KMS-11 (cell line): ENCODE measurements around the gene TRMT61B.

Source experiments
- H2AFZ ChIP-seq: fragments of 200-600 bp; sonication (generic); 2 replicates; pipeline ENCODE4 v1.6.1; 2016; ENCODE audit warnings: antibody characterized with exemption, mixed run types, low read depth
- H3K27ac ChIP-seq: fragments of 200-600 bp; sonication (generic); 2 replicates; pipeline ENCODE4 v1.6.1; 2016; ENCODE audit warnings: mild to moderate bottlenecking, mixed run types
- H3K27me3 ChIP-seq: fragments of 200-600 bp; sonication (generic); 2 replicates; pipeline ENCODE4 v1.6.1; 2017; ENCODE audit warnings: mild to moderate bottlenecking, low read depth, mixed run types, moderate library complexity; ENCODE audit not compliant: insufficient read depth
- H3K36me3 ChIP-seq: fragments of 200-600 bp; sonication (generic); 2 replicates; pipeline ENCODE4 v1.6.1; 2017; ENCODE audit warnings: mild to moderate bottlenecking, mixed run types; ENCODE audit not compliant: insufficient read depth
- H3K4me1 ChIP-seq: fragments of 200-600 bp; sonication (generic); 2 replicates; pipeline ENCODE4 v1.6.1; 2016; ENCODE audit warnings: mild to moderate bottlenecking, low read depth, mixed run types; ENCODE audit not compliant: poor library complexity, severe bottlenecking
- H3K4me2 ChIP-seq: fragments of 200-600 bp; sonication (generic); 2 replicates; pipeline ENCODE4 v1.7.0; 2016; ENCODE audit warnings: mild to moderate bottlenecking, mixed run types
- H3K4me3 ChIP-seq: fragments of 200-600 bp; sonication (generic); IDR thresholded peaks from 2 replicates; pipeline ENCODE4 v1.6.1; 2017; ENCODE audit warnings: low read depth, low read length, mixed read lengths; ENCODE audit not compliant: insufficient read depth
- H3K79me2 ChIP-seq: fragments of 200-600 bp; sonication (generic); 2 replicates; pipeline ENCODE4 v1.6.1; 2016; ENCODE audit warnings: low read depth, mixed run types; ENCODE audit not compliant: insufficient read depth
- H3K9ac ChIP-seq: fragments of 200-600 bp; sonication (generic); 2 replicates; pipeline ENCODE4 v1.6.1; 2016; ENCODE audit warnings: mild to moderate bottlenecking, mixed run types
- H4K20me1 ChIP-seq: fragments of 200-600 bp; sonication (generic); 2 replicates; pipeline ENCODE4 v1.6.1; 2016; ENCODE audit warnings: mild to moderate bottlenecking, mixed run types; ENCODE audit not compliant: insufficient read depth
- TF ChIP-seq, protein P1 (sequence below): fragments of 200-600 bp; sonication (generic); conservative IDR thresholded peaks from 2 replicates; pipeline ENCODE4 v1.6.1; 2017; ENCODE audit warnings: low read depth, mild to moderate bottlenecking, antibody characterized with exemption, low read length, moderate library complexity, mixed read lengths

The TRMT61B gene

DNA sequence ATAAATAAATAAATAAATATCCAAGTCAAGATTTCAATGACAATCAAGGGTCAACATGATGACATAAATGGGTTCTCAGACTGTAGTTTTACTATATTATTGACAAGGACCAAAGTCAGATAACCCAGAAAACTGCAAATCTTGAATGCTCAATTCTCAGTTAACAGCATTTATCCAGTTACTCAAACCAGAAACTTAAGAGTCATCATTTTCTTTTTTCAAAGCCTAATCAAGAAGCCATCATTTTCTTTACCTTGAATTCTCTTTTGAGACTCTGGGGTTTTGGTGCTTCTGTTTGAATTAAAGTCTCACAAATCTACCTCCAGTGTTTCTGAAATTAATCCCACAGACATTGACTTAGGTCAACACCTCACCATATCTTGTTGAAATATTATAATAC, 14.1 kb downstream of the TRMT61B start:
- no peaks in the 10 kb centered on the region for H3K27me3 ChIP-seq
- H3K79me2 ChIP-seq, result no peaks in the 10 kb centered on the region
- H3K4me2 ChIP-seq, result 0 out of 2 replicates have a peak overlapping the region, but pooled peaks have one; percentile 6
- no peak overlapping the region for H3K9ac ChIP-seq
- H3K4me1 ChIP-seq, result peaks cover 15% of the 10 kb centered on the region
- H3K27ac ChIP-seq, result peak overlapping the region; percentile 23; the same call in 1 of the 2 replicates
- TF ChIP-seq, protein P1, sequence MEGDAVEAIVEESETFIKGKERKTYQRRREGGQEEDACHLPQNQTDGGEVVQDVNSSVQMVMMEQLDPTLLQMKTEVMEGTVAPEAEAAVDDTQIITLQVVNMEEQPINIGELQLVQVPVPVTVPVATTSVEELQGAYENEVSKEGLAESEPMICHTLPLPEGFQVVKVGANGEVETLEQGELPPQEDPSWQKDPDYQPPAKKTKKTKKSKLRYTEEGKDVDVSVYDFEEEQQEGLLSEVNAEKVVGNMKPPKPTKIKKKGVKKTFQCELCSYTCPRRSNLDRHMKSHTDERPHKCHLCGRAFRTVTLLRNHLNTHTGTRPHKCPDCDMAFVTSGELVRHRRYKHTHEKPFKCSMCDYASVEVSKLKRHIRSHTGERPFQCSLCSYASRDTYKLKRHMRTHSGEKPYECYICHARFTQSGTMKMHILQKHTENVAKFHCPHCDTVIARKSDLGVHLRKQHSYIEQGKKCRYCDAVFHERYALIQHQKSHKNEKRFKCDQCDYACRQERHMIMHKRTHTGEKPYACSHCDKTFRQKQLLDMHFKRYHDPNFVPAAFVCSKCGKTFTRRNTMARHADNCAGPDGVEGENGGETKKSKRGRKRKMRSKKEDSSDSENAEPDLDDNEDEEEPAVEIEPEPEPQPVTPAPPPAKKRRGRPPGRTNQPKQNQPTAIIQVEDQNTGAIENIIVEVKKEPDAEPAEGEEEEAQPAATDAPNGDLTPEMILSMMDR, result no peak
- no peaks in the 10 kb centered on the region for H4K20me1 ChIP-seq
- no peak overlapping the region for H2AFZ ChIP-seq
- no peak overlapping the region for H3K4me3 ChIP-seq
- H3K36me3 ChIP-seq, result 0 out of 2 replicates have a peak, but pooled peaks cover under 1% of the 10 kb centered on the region

DNA sequence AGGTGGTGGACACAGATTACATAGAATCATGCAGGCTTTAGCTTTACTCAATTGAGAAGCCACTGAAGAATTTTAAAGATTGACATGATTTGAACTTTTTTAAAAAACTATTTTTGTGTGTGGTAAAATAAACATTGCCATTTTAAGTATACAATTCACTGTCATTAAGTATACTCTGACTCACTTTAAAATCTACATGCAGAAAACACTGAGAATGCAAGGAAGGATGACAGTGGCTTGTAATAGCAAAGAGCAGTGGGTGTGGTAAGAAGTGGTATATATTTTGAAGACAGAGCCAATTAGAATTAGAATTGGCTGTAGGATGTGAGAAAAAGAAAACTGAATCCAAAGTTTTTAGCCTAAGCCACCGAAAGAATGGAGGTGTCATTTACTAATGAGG, 14.9 kb downstream of the TRMT61B start:
- no peaks in the 10 kb centered on the region for H3K27me3 ChIP-seq
- H3K27ac ChIP-seq, result no peak overlapping the region
- peaks cover 15% of the 10 kb centered on the region for H3K4me1 ChIP-seq
- H3K4me2 ChIP-seq, result no peak overlapping the region
- H2AFZ ChIP-seq, result no peak overlapping the region
- H3K4me3 ChIP-seq, result no peak overlapping the region
- H3K9ac ChIP-seq, result no peak overlapping the region
- no peaks in the 10 kb centered on the region for H3K79me2 ChIP-seq
- H3K36me3 ChIP-seq, result no peaks in the 10 kb centered on the region
- TF ChIP-seq, protein P1, result no peak
- no peaks in the 10 kb centered on the region for H4K20me1 ChIP-seq

DNA sequence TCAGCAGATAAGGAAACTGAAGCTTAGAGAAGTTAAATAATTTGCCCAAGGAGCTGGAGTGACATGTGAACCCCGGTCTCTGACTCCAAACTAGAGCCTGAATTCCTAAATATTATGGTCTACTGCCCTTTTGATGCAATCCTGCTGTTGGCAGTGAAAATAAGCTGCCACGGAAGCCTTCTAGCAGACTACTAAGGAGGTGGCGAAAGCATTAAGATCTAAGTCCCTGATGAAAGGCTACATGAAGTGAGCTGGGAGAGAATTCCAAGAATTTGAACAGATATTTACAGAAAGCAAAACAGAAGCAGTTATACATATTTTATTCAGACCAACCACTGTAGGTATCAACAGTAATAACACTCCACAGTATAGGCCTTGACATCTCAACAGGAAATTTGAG, 28.1 kb downstream of the TRMT61B start:
- Histone ChIP-seq H3K9ac (no peak overlapping the region), H4K20me1 (no peaks in the 10 kb centered on the region), H2AFZ (no peak overlapping the region), H3K79me2 (no peaks in the 10 kb centered on the region), H3K27ac (no peak overlapping the region), H3K4me2 (no peak overlapping the region), H3K36me3 (no peaks in the 10 kb centered on the region), H3K4me3 (no peak overlapping the region), H3K4me1 (no peaks in the 10 kb centered on the region), H3K27me3 (no peaks in the 10 kb centered on the region)
- TF ChIP-seq, protein P1, result no peak

DNA sequence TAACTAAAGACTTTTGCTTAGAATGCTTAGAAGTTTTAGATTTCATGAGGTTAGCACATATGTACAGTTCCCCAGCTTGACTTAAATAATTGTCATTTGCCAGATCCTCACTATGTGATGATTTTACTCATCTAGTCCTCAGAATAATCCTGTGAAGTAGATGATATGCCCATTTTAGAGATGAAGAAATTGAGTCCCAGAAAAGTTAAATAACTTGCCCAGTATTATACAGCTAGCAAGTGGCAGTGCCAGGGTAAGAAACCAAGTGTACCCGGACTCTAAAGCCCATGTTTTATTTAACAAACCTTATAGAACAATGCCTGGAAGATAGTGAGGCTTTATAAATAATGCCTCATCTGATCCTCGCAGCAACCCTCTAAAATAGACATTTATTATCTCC, 31.1 kb downstream of the TRMT61B start:
- Histone ChIP-seq H3K9ac (no peak overlapping the region), H3K27ac (no peak overlapping the region), H3K4me3 (no peak overlapping the region), H3K36me3 (no peaks in the 10 kb centered on the region), H3K4me1 (no peaks in the 10 kb centered on the region), H3K79me2 (no peaks in the 10 kb centered on the region), H2AFZ (no peak overlapping the region), H3K4me2 (no peak overlapping the region), H3K27me3 (no peaks in the 10 kb centered on the region), H4K20me1 (no peaks in the 10 kb centered on the region)
- TF ChIP-seq, protein P1, result no peak

DNA sequence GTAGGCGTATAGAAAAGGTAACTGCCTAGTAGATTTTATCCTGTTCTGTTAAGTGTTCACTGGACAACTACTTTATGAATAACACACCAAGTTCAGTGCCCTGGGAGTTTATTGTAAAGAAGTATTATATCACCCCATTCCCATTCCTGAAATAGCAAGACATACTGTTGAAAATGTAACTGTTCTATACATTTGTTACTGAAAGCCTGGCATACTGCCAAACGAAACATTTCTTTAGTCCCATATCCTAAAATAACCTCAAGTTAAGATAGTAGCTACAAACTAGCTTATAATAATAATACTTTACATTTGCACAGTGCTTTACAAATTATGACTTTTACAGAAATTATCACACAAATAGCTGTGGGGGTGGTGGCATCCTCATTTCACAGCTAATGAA, 34.3 kb downstream of the TRMT61B start:
- no peak overlapping the region for H3K4me3 ChIP-seq
- no peak overlapping the region for H3K9ac ChIP-seq
- no peaks in the 10 kb centered on the region for H3K27me3 ChIP-seq
- no peak overlapping the region for H3K27ac ChIP-seq
- H2AFZ ChIP-seq, result no peak overlapping the region
- no peak overlapping the region for H3K4me2 ChIP-seq
- no peaks in the 10 kb centered on the region for H3K79me2 ChIP-seq
- no peaks in the 10 kb centered on the region for H4K20me1 ChIP-seq
- TF ChIP-seq, protein P1, result no peak
- no peaks in the 10 kb centered on the region for H3K4me1 ChIP-seq
- no peaks in the 10 kb centered on the region for H3K36me3 ChIP-seq
